Mesenteric fat pad (tissue), 1 donor: ENCODE results near the gene ENO2. TPM values are rescaled to one million over a fixed set of nuclear protein-coding genes. Genes with fewer than 3 reads are reported as not detected.

ENCODE experiments used
- DNase-seq: peaks from one replicate; pipeline ENCODE4 v3.0.0-alpha.2; 2020; ENCODE audit warnings: low spot score
- total RNA-seq: library from RNA; stranded (reverse); fragmentation: NEBNext Ultra II Directional; extraction: Animal tissue kit (Norgen Biotek cat#: 25700); gene quantifications from one replicate; pipeline ENCODE4 v1.2.1, GENCODE V29; 2021
- donor health status: DM: yes; HTN: yes; CAD: no.

ENO2 gene
- total RNA-seq, 1 donor from 2014 or later, result 5.3 TPM

GRCh38 chr12:6959058-6959804 is 44.9 kb downstream of the ENO2 start:
- DNase-seq, result no peak

GRCh38 chr12:6959805-6960592 is 45.6 kb downstream of the ENO2 start:
- no peak for DNase-seq

GRCh38 chr12:6960593-6961277 is 46.4 kb downstream of the ENO2 start:
- no peak for DNase-seq

GRCh38 chr12:6961278-6961694 is 46.9 kb downstream of the ENO2 start:
- no peak for DNase-seq

- no peak for DNase-seq
Measured at GRCh38 chr12:6961695-6962284, 47.4 kb downstream of the ENO2 start.

- no peak for DNase-seq
Measured at GRCh38 chr12:6962285-6963015, 48.1 kb downstream of the ENO2 start.

- no peak for DNase-seq
Measured at GRCh38 chr12:6963016-6963731, 48.8 kb downstream of the ENO2 start.

- DNase-seq, result no peak
Measured at GRCh38 chr12:6963791-6964413, 49.5 kb downstream of the ENO2 start.

- DNase-seq, result no peak
Measured at GRCh38 chr12:6964605-6965025, 50.2 kb downstream of the ENO2 start.

GRCh38 chr12:6965026-6965661 is 50.8 kb downstream of the ENO2 start:
- DNase-seq, result no peak

GRCh38 chr12:6965714-6966113 is 51.3 kb downstream of the ENO2 start:
- no peak for DNase-seq

- DNase-seq, result no peak
Measured at GRCh38 chr12:6966351-6966750, 52.0 kb downstream of the ENO2 start.

GRCh38 chr12:6967651-6968100 is 53.3 kb downstream of the ENO2 start:
- DNase-seq, result no peak

- no peak for DNase-seq
Measured at GRCh38 chr12:6968426-6968825, 54.0 kb downstream of the ENO2 start.

- DNase-seq, result no peak
Measured at GRCh38 chr12:6970096-6970527, 55.7 kb downstream of the ENO2 start.
